ENCODE data around the gene CSF3R. TPM values are rescaled to one million over a fixed set of nuclear protein-coding genes. Genes with fewer than 3 reads are reported as not detected.
A peak's percentile ranks its signal among the peaks of the same experiment; 100 is the strongest.
"Not testable (repeated sequence)": the region's sequence is repeated elsewhere in the genome, so short reads cannot be mapped to it uniquely, and the experiment has no call there.

The CSF3R gene
- total and polyA plus RNA-seq, 9 of the 15 experiments (the other 6 are each of a cell fraction or from before 2014, with no cell fraction given): 0.21 to 0.86 (median 0.40) TPM; not detected in 1

DNA sequence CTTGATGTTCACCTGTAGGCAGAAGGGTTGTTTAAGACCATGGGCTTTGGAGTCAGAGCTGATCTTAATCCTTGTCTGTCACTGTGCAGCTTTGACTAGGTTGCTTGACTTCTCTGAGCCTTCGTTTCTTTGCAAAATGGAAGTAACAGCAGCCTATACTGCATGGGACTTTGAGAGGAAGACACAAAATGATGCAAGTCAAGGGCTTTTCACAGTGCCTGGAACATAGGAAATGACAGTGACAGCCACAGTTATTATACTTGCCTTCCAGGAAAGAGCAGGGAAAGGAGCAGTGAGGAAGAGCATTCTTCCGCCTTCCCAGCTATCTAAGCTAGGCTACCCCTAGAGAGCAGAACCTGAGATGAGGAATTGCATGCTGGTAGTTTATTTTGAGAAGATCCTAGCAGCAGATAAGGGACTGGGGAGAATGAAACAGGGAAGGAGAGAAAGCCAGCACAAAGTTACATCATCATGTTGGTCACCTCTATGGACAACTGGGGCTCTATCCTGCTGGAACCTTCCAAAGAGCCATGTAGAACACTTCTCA, 3.1 kb downstream of the CSF3R start (continued):
- TF ChIP-seq SRF (CRISPR knock-in tag; IDR thresholded peaks at IDR 0.05) (no peak), MYC (IDR thresholded peaks at IDR 0.05; ENCODE audit: low read depth, low read length) (no peak), MYC (CRISPR knock-in tag; IDR thresholded peaks at IDR 0.05; ENCODE audit: borderline replicate concordance, low read depth) (no peak), BRD9 (IDR thresholded peaks at IDR 0.05; ENCODE audit: low read depth, partially characterized antibody) (peak; percentile 30), ADNP (tag; IDR thresholded peaks at IDR 0.05) (peak; percentile 77; the same call in 1 of the 2 replicates), RBM25 (IDR thresholded peaks at IDR 0.05; ENCODE audit: low read depth, low read length, severe bottlenecking) (peak; percentile 91)

DNA sequence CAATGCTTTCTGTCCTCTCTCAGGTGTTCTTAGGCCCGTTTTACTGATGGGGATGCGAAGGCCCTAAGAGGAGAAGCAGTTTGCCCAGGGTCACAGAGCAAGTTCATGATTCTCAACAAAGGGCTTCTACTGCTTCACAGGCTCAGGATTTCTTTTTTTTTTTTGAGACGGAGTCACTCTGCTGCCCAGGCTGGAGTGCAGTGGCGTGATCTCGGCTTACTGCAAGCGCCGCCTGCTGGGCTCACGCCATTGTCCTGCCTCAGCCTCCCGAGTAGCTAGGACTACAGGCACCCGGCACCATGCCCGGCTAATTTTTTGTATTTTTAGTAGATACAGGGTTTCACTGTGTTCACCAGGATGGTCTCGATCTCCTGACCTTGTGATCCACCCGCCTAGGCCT, 5.1 kb downstream of the CSF3R start:
- in situ Hi-C loops (cut with MboI); H3K79me2 ChIP-seq (ENCODE audit: control insufficient read depth, insufficient read depth, low read length); H3K9ac ChIP-seq (ENCODE audit: insufficient read depth in 1 of 2, low read depth in 2 of 2, low read length in 2 of 2); ATAC-seq; H2AFZ ChIP-seq (ENCODE audit: low read depth, low read length); H3K36me3 ChIP-seq (ENCODE audit: control insufficient read depth, insufficient read depth, low read length); FAIRE-seq; BruUV-seq (replicated peaks); intact Hi-C loops (cut with micrococcal nuclease); H3K9me3 ChIP-seq (replicated peaks; ENCODE audit: control insufficient read depth, insufficient read depth, low read depth, low read length); H3K9me1 ChIP-seq (ENCODE audit: control insufficient read depth, insufficient read depth, low read length); H3K4me2 ChIP-seq (ENCODE audit: insufficient read depth, low read length); H3K27ac ChIP-seq (ENCODE audit: extremely low read depth, low read depth, low read length); H3K27me3 ChIP-seq (ENCODE audit: control insufficient read depth in 2 of 2, insufficient read depth in 2 of 2, low read length in 2 of 2); H4K20me1 ChIP-seq (replicated peaks; ENCODE audit: control insufficient read depth, insufficient read depth, low read length); DNase-seq (ENCODE audit: extremely low read depth in 1 of 4, low spot score in 3 of 4); H3K4me3 ChIP-seq: not testable (repeated sequence)
- ChIA-PET POLR2A (interaction anchor here (1.2 to 2.8 kb wide), 2 partner anchors 14 to 28 kb away, joined by 3 to 10 read pairs; partner anchors contain the start of gene MRPS15), CTCF (ENCODE audit: low intra/inter-chr PET ratio) (interaction anchor here (0.6 to 1.5 kb wide), 2 partner anchors 29 to 31 kb away, joined by 3 to 4 read pairs; no protein-coding TSS in a partner anchor)
- 47% methylated on average over 12 of the region's 13 CpGs for WGBS (ENCODE audit: insufficient coverage, low coverage, missing lambda C conversion rate)
- peaks cover 26% of the 10 kb centered on the region in 2 experiments for H3K4me1 ChIP-seq (replicated peaks in 1 of 2; ENCODE audit: control insufficient read depth in 2 of 2, insufficient read depth in 2 of 2, low read length in 2 of 2)
- TF ChIP-seq, protein P1, sequence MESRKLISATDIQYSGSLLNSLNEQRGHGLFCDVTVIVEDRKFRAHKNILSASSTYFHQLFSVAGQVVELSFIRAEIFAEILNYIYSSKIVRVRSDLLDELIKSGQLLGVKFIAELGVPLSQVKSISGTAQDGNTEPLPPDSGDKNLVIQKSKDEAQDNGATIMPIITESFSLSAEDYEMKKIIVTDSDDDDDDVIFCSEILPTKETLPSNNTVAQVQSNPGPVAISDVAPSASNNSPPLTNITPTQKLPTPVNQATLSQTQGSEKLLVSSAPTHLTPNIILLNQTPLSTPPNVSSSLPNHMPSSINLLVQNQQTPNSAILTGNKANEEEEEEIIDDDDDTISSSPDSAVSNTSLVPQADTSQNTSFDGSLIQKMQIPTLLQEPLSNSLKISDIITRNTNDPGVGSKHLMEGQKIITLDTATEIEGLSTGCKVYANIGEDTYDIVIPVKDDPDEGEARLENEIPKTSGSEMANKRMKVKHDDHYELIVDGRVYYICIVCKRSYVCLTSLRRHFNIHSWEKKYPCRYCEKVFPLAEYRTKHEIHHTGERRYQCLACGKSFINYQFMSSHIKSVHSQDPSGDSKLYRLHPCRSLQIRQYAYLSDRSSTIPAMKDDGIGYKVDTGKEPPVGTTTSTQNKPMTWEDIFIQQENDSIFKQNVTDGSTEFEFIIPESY (CRISPR knock-in tag; IDR thresholded peaks at IDR 0.05): 0 out of 2 replicates have a peak, but pooled peaks have one; percentile 8
- TF ChIP-seq, protein P2, sequence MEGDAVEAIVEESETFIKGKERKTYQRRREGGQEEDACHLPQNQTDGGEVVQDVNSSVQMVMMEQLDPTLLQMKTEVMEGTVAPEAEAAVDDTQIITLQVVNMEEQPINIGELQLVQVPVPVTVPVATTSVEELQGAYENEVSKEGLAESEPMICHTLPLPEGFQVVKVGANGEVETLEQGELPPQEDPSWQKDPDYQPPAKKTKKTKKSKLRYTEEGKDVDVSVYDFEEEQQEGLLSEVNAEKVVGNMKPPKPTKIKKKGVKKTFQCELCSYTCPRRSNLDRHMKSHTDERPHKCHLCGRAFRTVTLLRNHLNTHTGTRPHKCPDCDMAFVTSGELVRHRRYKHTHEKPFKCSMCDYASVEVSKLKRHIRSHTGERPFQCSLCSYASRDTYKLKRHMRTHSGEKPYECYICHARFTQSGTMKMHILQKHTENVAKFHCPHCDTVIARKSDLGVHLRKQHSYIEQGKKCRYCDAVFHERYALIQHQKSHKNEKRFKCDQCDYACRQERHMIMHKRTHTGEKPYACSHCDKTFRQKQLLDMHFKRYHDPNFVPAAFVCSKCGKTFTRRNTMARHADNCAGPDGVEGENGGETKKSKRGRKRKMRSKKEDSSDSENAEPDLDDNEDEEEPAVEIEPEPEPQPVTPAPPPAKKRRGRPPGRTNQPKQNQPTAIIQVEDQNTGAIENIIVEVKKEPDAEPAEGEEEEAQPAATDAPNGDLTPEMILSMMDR (IDR thresholded peaks at IDR 0.05 in 2 of 3, conservative IDR thresholded peaks at IDR 0.05 in 1 of 3; ENCODE audit: insufficient read depth in 2 of 3, low read depth in 1 of 3, low read length in 3 of 3): 0 out of 6 replicates have a peak, but pooled peaks of 2 of the 3 experiments have one; percentile 5 to 6

Data from K562 (cell line).